K562 (cell line): ENCODE measurements around the gene MFSD6. TPM values are rescaled to one million over a fixed set of nuclear protein-coding genes. Genes with fewer than 3 reads are reported as not detected.

ENCODE experiments used
- ATAC-seq: fragments of 200-7000 bp; cut with Tn5 transposase; 3 replicates; pipeline ENCODE4 v1.9.1; 2020; ENCODE audit warnings: moderate library complexity
- BruUV-seq: library from RNA; stranded (reverse); fragments of 400-500 nt; replicated peaks from 2 replicates; lab custom pipeline; 2021; lab: Mats Ljungman, UMichigan
- CTCF ChIA-PET: fragments of 300-600 bp; formaldehyde crosslinking; extraction: SDS; loops from one replicate; lab custom pipeline; 2021; ENCODE audit warnings: low intra/inter-chr PET ratio; lab: Yijun Ruan, JAX
- POLR2A ChIA-PET: fragments of 300-600, 350-650 bp; sonication (Branson Sonifier 250); formaldehyde crosslinking; extraction: SDS; loops from one replicate; lab custom pipeline; 2021; ENCODE audit warnings: antibody characterized with exemption, inconsistent platforms; lab: Yijun Ruan, JAX
- DNase-seq, 4 experiments: peaks; one replicate each; pipeline versions ENCODE4 v3.0.0 to v3.0.0-alpha.2; 2011 to 2018; ENCODE audit warnings: low spot score in 3 of 4, mixed read lengths in 3 of 4; ENCODE audit errors: extremely low read depth in 1 of 4
- FAIRE-seq: peaks from 2 replicates; lab custom pipeline; 2011; peaks lifted over from hg19 to GRCh38; lab: Jason Lieb, UNC
- H2AFZ ChIP-seq: 2 replicates; pipeline ENCODE4 v1.6.0; 2011; ENCODE audit warnings: low read depth, low read length, control low read depth, inconsistent platforms
- H3K27ac ChIP-seq: fragments of 200-600 bp; 3 replicates; pipeline ENCODE4 v1.8.0; 2011; ENCODE audit warnings: low read depth, mild to moderate bottlenecking, control low read depth, inconsistent platforms, low read length, moderate library complexity, mixed read lengths; ENCODE audit errors: extremely low read depth
- H3K27me3 ChIP-seq, 2 experiments: fragments of 300-600 bp in 1 of 2; 2 replicates in 1 of 2; 3 replicates in 1 of 2; pipeline versions ENCODE4 v1.6.0 to v1.8.0; 2011; ENCODE audit warnings: inconsistent platforms in 2 of 2, low read length in 2 of 2, mild to moderate bottlenecking in 1 of 2, mixed read lengths in 1 of 2, moderate library complexity in 1 of 2; ENCODE audit not compliant: control insufficient read depth in 2 of 2, insufficient read depth in 2 of 2
- H3K36me3 ChIP-seq: fragments of 300-600 bp; 3 replicates; pipeline ENCODE4 v1.8.0; 2011; ENCODE audit warnings: mild to moderate bottlenecking, low read length, inconsistent platforms; ENCODE audit not compliant: control insufficient read depth, insufficient read depth
- H3K4me1 ChIP-seq, 2 experiments: fragments of 200-600 bp in 1 of 2; replicated peaks in 1 of 2; 2 replicates in 1 of 2; 3 replicates in 1 of 2; pipeline versions ENCODE4 v1.5.1 to v1.8.0; 2011; ENCODE audit warnings: inconsistent platforms in 2 of 2, low read length in 2 of 2, mild to moderate bottlenecking in 1 of 2, mixed read lengths in 1 of 2, moderate library complexity in 1 of 2; ENCODE audit not compliant: control insufficient read depth in 2 of 2, insufficient read depth in 2 of 2
- H3K4me2 ChIP-seq: 2 replicates; pipeline ENCODE4 v1.6.1; 2011; ENCODE audit warnings: low read length, control low read depth, inconsistent platforms, mixed read lengths; ENCODE audit not compliant: insufficient read depth
- H3K4me3 ChIP-seq: fragments of 200-600 bp; sonication (generic), shearing (Covaris generic); 2 replicates; pipeline ENCODE4 v1.5.1; 2016; ENCODE audit warnings: control low read depth, inconsistent platforms
- H3K79me2 ChIP-seq: fragments of 200-600 bp; 3 replicates; pipeline ENCODE4 v1.8.0; 2011; ENCODE audit warnings: low read length, inconsistent platforms; ENCODE audit not compliant: control insufficient read depth, insufficient read depth
- H3K9ac ChIP-seq, 2 experiments: 2 replicates each; pipeline versions ENCODE4 v1.6.0 to v1.6.1; 2011; ENCODE audit warnings: low read depth in 2 of 2, low read length in 2 of 2, control low read depth in 1 of 2, inconsistent platforms in 1 of 2, mild to moderate bottlenecking in 1 of 2, mixed read lengths in 1 of 2; ENCODE audit not compliant: insufficient read depth in 1 of 2
- H3K9me1 ChIP-seq: one replicate; pipeline ENCODE4 v1.6.0; 2011; ENCODE audit warnings: inconsistent platforms, mild to moderate bottlenecking, low read length, moderate library complexity; ENCODE audit not compliant: control insufficient read depth, insufficient read depth
- H3K9me3 ChIP-seq: replicated peaks from 2 replicates; pipeline ENCODE4 v1.5.1; 2011; ENCODE audit warnings: low read depth, low read length, inconsistent platforms; ENCODE audit not compliant: control insufficient read depth, insufficient read depth
- H4K20me1 ChIP-seq: replicated peaks from 2 replicates; pipeline ENCODE4 v1.6.1; 2011; ENCODE audit warnings: low read length, inconsistent platforms, mixed read lengths; ENCODE audit not compliant: control insufficient read depth, insufficient read depth
- BRF2 ChIP-seq: IDR thresholded peaks from 3 replicates; pipeline ENCODE4 v1.6.1; 2011; ENCODE audit warnings: borderline replicate concordance, mild to moderate bottlenecking; ENCODE audit not compliant: insufficient read length, insufficient read depth
- DDX20 ChIP-seq: fragments of 450-650 bp; IDR thresholded peaks from 2 replicates; pipeline ENCODE4 v1.6.1; 2016; ENCODE audit warnings: missing genetic modification characterization, low read depth, mild to moderate bottlenecking, missing compliant biosample characterization, moderate library complexity
- GTF3C2 ChIP-seq: IDR thresholded peaks from 3 replicates; pipeline ENCODE4 v1.6.1; 2011; ENCODE audit warnings: borderline replicate concordance, mild to moderate bottlenecking, moderate library complexity; ENCODE audit not compliant: insufficient read length; ENCODE audit errors: extremely low read depth
- MCM5 ChIP-seq: fragments of 450-650 bp; IDR thresholded peaks from 2 replicates; pipeline ENCODE4 v1.6.1; 2016; ENCODE audit warnings: low read depth
- NCOA1 ChIP-seq: fragments of 450-650 bp; IDR thresholded peaks from 2 replicates; pipeline ENCODE4 v1.6.1; 2016; ENCODE audit warnings: low read depth
- RBM15 ChIP-seq: fragments of 200-400 bp; formaldehyde crosslinking; IDR thresholded peaks from 2 replicates; pipeline ENCODE4 v1.6.1; 2018; ENCODE audit warnings: mild to moderate bottlenecking, low read length, moderate library complexity; ENCODE audit not compliant: insufficient read depth
- SNIP1 ChIP-seq: fragments of 450-650 bp; IDR thresholded peaks from 2 replicates; pipeline ENCODE4 v1.7.1; 2017; ENCODE audit warnings: low read depth, mild to moderate bottlenecking
- STAT6 ChIP-seq: sonication (generic); formaldehyde crosslinking; IDR thresholded peaks from 2 replicates; pipeline ENCODE4 v1.8.1; 2023; ENCODE audit warnings: mild to moderate bottlenecking, missing genetic modification reagents
- TAF9B ChIP-seq: fragments of 450-650 bp; IDR thresholded peaks from 2 replicates; pipeline ENCODE4 v1.6.1; 2018; ENCODE audit warnings: mild to moderate bottlenecking; ENCODE audit not compliant: partially characterized antibody
- TSC22D4 ChIP-seq: fragments of 450-650 bp; IDR thresholded peaks from 2 replicates; pipeline ENCODE4 v1.6.1; 2016; ENCODE audit warnings: missing genetic modification characterization, missing biosample characterization, control low read depth
- ZBTB12 ChIP-seq: fragments of 250-450 bp; sonication (Bioruptor Pico); IDR thresholded peaks from 2 replicates; pipeline ENCODE4 v1.4.0; 2020
- ZC3H4 ChIP-seq: sonication (generic); formaldehyde crosslinking; IDR thresholded peaks from 2 replicates; pipeline ENCODE4 v1.9.0; 2021; ENCODE audit warnings: missing genetic modification reagents, borderline replicate concordance
- ZNF282 ChIP-seq: sonication (generic); formaldehyde crosslinking; IDR thresholded peaks from 2 replicates; pipeline ENCODE4 v1.8.1; 2023; ENCODE audit warnings: missing genetic modification reagents
- ZNF316 ChIP-seq: fragments of 450-650 bp; IDR thresholded peaks from 2 replicates; pipeline ENCODE4 v1.6.1; 2016
- ZNF408 ChIP-seq: fragments of 250-450 bp; sonication (Bioruptor Pico); IDR thresholded peaks from 2 replicates; pipeline ENCODE4 v1.4.0; 2020; ENCODE audit warnings: low read depth, mild to moderate bottlenecking, moderate library complexity
- in situ Hi-C: fragments of 300-500 bp; cut with MboI; formaldehyde crosslinking; loops from 4 replicates; pipeline ENCODE4 v1.15.0; 2018; ENCODE audit warnings: inconsistent platforms, mixed read lengths
- intact Hi-C: fragments of 100-400 bp; cut with micrococcal nuclease; formaldehyde crosslinking; loops from 2 replicates; pipeline ENCODE4 v1.14.2; 2022
- polyA plus RNA-seq, 8 experiments: library from polyadenylated mRNA; depleted of rRNA in 4 of 8; stranded (reverse) in 5 of 8; unstranded in 3 of 8; fragments of >200 nt; fragmentation: Nextera tagmentation in 2 of 8; fragmentation: Illumina TruSeq in 1 of 8; extraction: Ambion mirVana in 2 of 8; extraction: Trizol in 1 of 8; gene quantifications; 2 replicates each; pipeline versions ENCODE4 v1.2.1 to v1.2.3, GENCODE V29; 2011 to 2014; ENCODE audit warnings: inconsistent platforms in 1 of 8, missing spikeins in 1 of 8
- total RNA-seq, 7 experiments: library from RNA; depleted of rRNA in 6 of 7; stranded (reverse); fragments of >200 nt in 6 of 7; fragmentation: Illumina TruSeq in 2 of 7; extraction: Trizol in 2 of 7; gene quantifications; 2 replicates each; pipeline versions ENCODE4 v1.2.1 to v1.2.3, GENCODE V29; 2011 to 2021; ENCODE audit warnings: low replicate concordance in 1 of 7

The MFSD6 gene
- total and polyA plus RNA-seq, 9 of the 15 experiments (the other 6 are each of a cell fraction or from before 2014, with no cell fraction given): 1.1 to 7.9 (median 4.4) TPM

GRCh38 chr2:190524928-190525327 lies 116.8 kb downstream of the MFSD6 start:
- Histone ChIP-seq H3K79me2 (no peaks in the 10 kb centered on the region), H3K36me3 (no peaks in the 10 kb centered on the region), H3K9me3 (no peaks in the 10 kb centered on the region), H3K4me2 (no peak overlapping the region), H3K4me1 (peaks cover 0 to 14% of the 10 kb centered on the region in 2 experiments; a peak in 3 of 5 replicates), H3K27me3 (no peaks in the 10 kb centered on the region), H3K9me1 (no peaks in the 10 kb centered on the region), H2AFZ (no peak overlapping the region), H4K20me1 (no peaks in the 10 kb centered on the region), H3K4me3 (no peak overlapping the region), H3K9ac (no peak overlapping the region), H3K27ac (no peak overlapping the region)
- POLR2A ChIA-PET: no interaction called here
- in situ Hi-C loops: no loop called here
- BruUV-seq: no TSS peak
- intact Hi-C loops: no loop called here
- DNase-seq: no peak
- no peak for FAIRE-seq
- CTCF ChIA-PET: no interaction called here
- ATAC-seq: no peak
- TF ChIP-seq MCM5 (no peak), TAF9B (no peak), ZC3H4 (CRISPR knock-in tag) (no peak), RBM15 (no peak), TSC22D4 (no peak), DDX20 (tag) (no peak), ZNF282 (CRISPR knock-in tag) (no peak), STAT6 (CRISPR knock-in tag) (no peak), NCOA1 (no peak), ZBTB12 (no peak), ZNF316 (no peak), GTF3C2 (no peak), BRF2 (no peak), ZNF408 (no peak), SNIP1 (no peak)
